Stimulated activated memory B cell treated with anti-CD40 and anti-IgM and Interleukin-4, amounts not matched to agents 10 μg/mL and 1 μg/mL and 100 μg/mL, for 72 hours (primary cell): ENCODE data around the gene TNIP3.

Experiments
- ATAC-seq: fragments of 150-1000 bp; cut with Tn5 transposase; 2 replicates; pipeline ENCODE4 v1.10.0; 2021
- H3K27ac Mint-ChIP-seq: one replicate; pipeline ENCODE4 v1.8.0; 2022; ENCODE audit warnings: mild to moderate bottlenecking, mixed read lengths
- H3K27me3 Mint-ChIP-seq: one replicate; pipeline ENCODE4 v1.8.0; 2022; ENCODE audit warnings: mixed read lengths
- H3K36me3 Mint-ChIP-seq: one replicate; pipeline ENCODE4 v1.8.0; 2022; ENCODE audit warnings: mixed read lengths
- H3K4me1 Mint-ChIP-seq: one replicate; pipeline ENCODE4 v1.8.0; 2022; ENCODE audit warnings: mixed read lengths
- H3K4me3 Mint-ChIP-seq: one replicate; pipeline ENCODE4 v1.8.0; 2022; ENCODE audit warnings: mild to moderate bottlenecking, moderate library complexity, mixed read lengths
- H3K9me3 Mint-ChIP-seq: one replicate; pipeline ENCODE4 v1.8.0; 2022; ENCODE audit warnings: mixed read lengths

The TNIP3 gene

GRCh38 chr4:121155893-121156292, 8.2 kb downstream of the TNIP3 start:
- no peak for ATAC-seq
- no peak overlapping the region for H3K27ac Mint-ChIP-seq
- H3K9me3 Mint-ChIP-seq, result no peaks in the 10 kb centered on the region
- no peaks in the 10 kb centered on the region for H3K36me3 Mint-ChIP-seq
- H3K27me3 Mint-ChIP-seq, result peaks cover 14% of the 10 kb centered on the region
- peaks cover 8% of the 10 kb centered on the region for H3K4me1 Mint-ChIP-seq
- H3K4me3 Mint-ChIP-seq, result no peak overlapping the region

GRCh38 chr4:121154103-121154515, 10.0 kb downstream of the TNIP3 start:
- Mint-ChIP-seq H3K4me3 (no peak overlapping the region), H3K4me1 (peaks cover 8% of the 10 kb centered on the region), H3K9me3 (no peaks in the 10 kb centered on the region), H3K27ac (no peak overlapping the region), H3K27me3 (peaks cover 14% of the 10 kb centered on the region), H3K36me3 (no peaks in the 10 kb centered on the region)
- ATAC-seq, result no peak

- H3K9me3 Mint-ChIP-seq, result no peaks in the 10 kb centered on the region
- H3K36me3 Mint-ChIP-seq, result no peaks in the 10 kb centered on the region
- H3K4me3 Mint-ChIP-seq, result no peak overlapping the region
- no peak overlapping the region for H3K27ac Mint-ChIP-seq
- peaks cover 5% of the 10 kb centered on the region for H3K27me3 Mint-ChIP-seq
- ATAC-seq, result no peak
- peaks cover 1% of the 10 kb centered on the region for H3K4me1 Mint-ChIP-seq
Observed at GRCh38 chr4:121151942-121152341, 12.2 kb downstream of the TNIP3 start.

DNA sequence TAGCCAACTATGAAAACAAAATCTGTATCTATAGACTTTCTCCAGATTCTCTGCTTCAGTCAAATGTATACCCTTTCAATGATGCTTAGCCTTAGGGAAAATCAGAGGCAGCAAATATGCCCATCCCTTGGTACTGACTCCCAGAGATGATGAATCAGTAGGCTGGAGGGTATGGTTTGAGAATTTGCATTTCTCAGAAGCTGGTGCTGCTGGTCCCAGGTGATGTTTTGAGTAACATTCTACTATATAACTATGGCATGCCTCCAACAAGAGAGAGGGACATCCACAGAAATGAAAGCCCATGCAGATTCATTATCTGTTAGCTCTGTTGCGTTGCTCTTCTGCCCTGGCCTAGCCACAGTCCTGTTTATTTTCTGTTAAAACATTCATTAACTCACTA, 13.6 kb downstream of the TNIP3 start:
- Mint-ChIP-seq H3K9me3 (no peaks in the 10 kb centered on the region), H3K27ac (no peak overlapping the region), H3K4me3 (no peak overlapping the region), H3K36me3 (no peaks in the 10 kb centered on the region), H3K27me3 (no peaks in the 10 kb centered on the region), H3K4me1 (no peaks in the 10 kb centered on the region)
- peak; percentile 22 for ATAC-seq

- Mint-ChIP-seq H3K4me3 (no peak overlapping the region), H3K4me1 (no peaks in the 10 kb centered on the region), H3K27ac (no peak overlapping the region)
Observed at GRCh38 chr4:121150003-121150402, 14.1 kb downstream of the TNIP3 start.

GRCh38 chr4:121148621-121149020, 15.5 kb downstream of the TNIP3 start:
- H3K9me3 Mint-ChIP-seq, result no peaks in the 10 kb centered on the region
- no peaks in the 10 kb centered on the region for H3K36me3 Mint-ChIP-seq
- H3K27me3 Mint-ChIP-seq, result no peaks in the 10 kb centered on the region
- ATAC-seq, result no peak
- H3K4me3 Mint-ChIP-seq, result no peak overlapping the region
- H3K27ac Mint-ChIP-seq, result no peak overlapping the region
- no peaks in the 10 kb centered on the region for H3K4me1 Mint-ChIP-seq

More at GRCh38 chr4:121150003-121150402, 14.1 kb downstream of the TNIP3 start:
- Mint-ChIP-seq H3K9me3 (no peaks in the 10 kb centered on the region), H3K27me3 (no peaks in the 10 kb centered on the region), H3K36me3 (no peaks in the 10 kb centered on the region)
- no peak for ATAC-seq

GRCh38 chr4:121148000-121148399, 16.1 kb downstream of the TNIP3 start:
- Mint-ChIP-seq H3K9me3 (no peaks in the 10 kb centered on the region), H3K27ac (no peak overlapping the region)
- ATAC-seq, result no peak

DNA sequence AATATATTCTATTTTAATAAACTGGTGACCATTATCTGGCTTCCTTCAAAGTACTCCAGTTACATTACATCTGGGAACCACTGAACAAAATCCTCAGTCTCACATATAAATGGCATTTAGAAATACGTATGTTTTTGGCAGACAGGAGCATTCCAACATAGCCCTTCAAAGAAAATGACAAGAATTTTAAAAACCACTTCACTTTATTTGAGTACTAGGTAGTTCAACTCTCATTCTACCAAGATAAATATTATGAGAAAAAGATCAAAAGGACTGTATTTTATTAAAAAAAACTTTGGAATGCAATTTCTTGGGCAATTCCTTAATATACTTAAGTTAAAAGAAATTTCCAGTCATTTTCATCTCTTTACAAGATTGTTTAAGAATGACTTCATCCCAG, 17.6 kb downstream of the TNIP3 start:
- no peaks in the 10 kb centered on the region for H3K36me3 Mint-ChIP-seq
- no peak overlapping the region for H3K27ac Mint-ChIP-seq
- no peaks in the 10 kb centered on the region for H3K4me1 Mint-ChIP-seq
- no peak overlapping the region for H3K4me3 Mint-ChIP-seq
- ATAC-seq, result no peak
- no peaks in the 10 kb centered on the region for H3K9me3 Mint-ChIP-seq
- no peaks in the 10 kb centered on the region for H3K27me3 Mint-ChIP-seq

More at GRCh38 chr4:121148000-121148399, 16.1 kb downstream of the TNIP3 start:
- no peaks in the 10 kb centered on the region for H3K36me3 Mint-ChIP-seq
- H3K27me3 Mint-ChIP-seq, result no peaks in the 10 kb centered on the region
- H3K4me1 Mint-ChIP-seq, result no peaks in the 10 kb centered on the region
- no peak overlapping the region for H3K4me3 Mint-ChIP-seq

GRCh38 chr4:121145430-121145829, 18.7 kb downstream of the TNIP3 start:
- Mint-ChIP-seq H3K27ac (no peak overlapping the region), H3K27me3 (no peaks in the 10 kb centered on the region), H3K4me3 (no peak overlapping the region), H3K9me3 (no peaks in the 10 kb centered on the region), H3K36me3 (no peaks in the 10 kb centered on the region), H3K4me1 (no peaks in the 10 kb centered on the region)
- ATAC-seq, result no peak

- Mint-ChIP-seq H3K27ac (no peak overlapping the region), H3K27me3 (no peaks in the 10 kb centered on the region), H3K9me3 (no peaks in the 10 kb centered on the region), H3K4me1 (no peaks in the 10 kb centered on the region), H3K4me3 (no peak overlapping the region), H3K36me3 (no peaks in the 10 kb centered on the region)
- no peak for ATAC-seq
Observed at GRCh38 chr4:121144021-121144420, 20.1 kb downstream of the TNIP3 start.

GRCh38 chr4:121143131-121143530, 21.0 kb downstream of the TNIP3 start:
- no peak overlapping the region for H3K27ac Mint-ChIP-seq
- no peak for ATAC-seq
- H3K27me3 Mint-ChIP-seq, result no peaks in the 10 kb centered on the region
- H3K4me3 Mint-ChIP-seq, result no peak overlapping the region
- H3K36me3 Mint-ChIP-seq, result no peaks in the 10 kb centered on the region
- no peaks in the 10 kb centered on the region for H3K9me3 Mint-ChIP-seq
- H3K4me1 Mint-ChIP-seq, result peaks cover 6% of the 10 kb centered on the region

- Mint-ChIP-seq H3K4me1 (peaks cover 6% of the 10 kb centered on the region), H3K9me3 (no peaks in the 10 kb centered on the region), H3K36me3 (no peaks in the 10 kb centered on the region), H3K27ac (no peak overlapping the region), H3K27me3 (no peaks in the 10 kb centered on the region), H3K4me3 (no peak overlapping the region)
- no peak for ATAC-seq
Observed at GRCh38 chr4:121140716-121141460, 23.2 kb downstream of the TNIP3 start.

DNA sequence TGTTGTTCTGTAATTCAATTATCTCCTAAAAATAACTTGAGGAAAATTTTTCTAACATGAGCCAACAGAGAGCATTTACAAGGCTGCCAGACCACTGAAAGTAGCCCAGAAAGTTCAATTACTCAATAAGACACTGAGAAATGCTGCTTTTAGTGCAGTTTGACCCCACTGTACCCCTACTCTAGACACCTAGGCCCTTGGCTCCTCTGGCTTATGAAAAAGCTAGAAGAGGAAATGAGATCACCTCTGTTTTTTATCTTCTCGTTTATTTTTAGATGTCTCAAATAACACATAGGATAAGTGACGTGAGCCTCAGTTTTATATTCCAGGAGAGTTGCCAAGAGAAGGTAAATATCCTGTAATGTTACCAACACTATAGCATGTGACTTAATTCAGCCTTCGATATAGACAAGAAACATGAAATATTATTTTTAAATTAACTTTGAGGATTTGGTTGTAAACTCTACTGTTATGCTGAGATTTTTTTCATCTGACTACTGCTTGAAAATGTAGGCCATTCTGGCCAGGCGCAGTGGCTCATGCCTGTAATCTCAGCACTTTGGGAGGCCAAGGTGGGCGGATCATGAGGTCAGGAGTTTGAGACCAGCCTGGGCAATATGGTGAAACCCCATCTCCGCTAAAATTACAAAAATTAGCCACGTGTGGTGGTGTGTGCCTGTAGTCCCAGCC, 24.4 kb downstream of the TNIP3 start:
- Mint-ChIP-seq H3K4me1 (peaks cover 6% of the 10 kb centered on the region), H3K4me3 (no peak overlapping the region)

GRCh38 chr4:121138039-121138825, 25.9 kb downstream of the TNIP3 start:
- Mint-ChIP-seq H3K4me3 (no peak overlapping the region), H3K27me3 (no peaks in the 10 kb centered on the region), H3K4me1 (peaks cover 6% of the 10 kb centered on the region), H3K27ac (peak overlapping the region; percentile 37), H3K9me3 (no peaks in the 10 kb centered on the region), H3K36me3 (no peaks in the 10 kb centered on the region)
- ATAC-seq, result peak; percentile 68

More for the DNA sequence above, 24.4 kb downstream of the TNIP3 start:
- Mint-ChIP-seq H3K36me3 (no peaks in the 10 kb centered on the region), H3K27me3 (no peaks in the 10 kb centered on the region), H3K9me3 (no peaks in the 10 kb centered on the region), H3K27ac (no peak overlapping the region)
- peak; percentile 37 for ATAC-seq

- Mint-ChIP-seq H3K9me3 (peaks cover 3% of the 10 kb centered on the region), H3K36me3 (no peaks in the 10 kb centered on the region), H3K4me3 (no peak overlapping the region), H3K4me1 (no peaks in the 10 kb centered on the region), H3K27ac (no peak overlapping the region), H3K27me3 (no peaks in the 10 kb centered on the region)
- ATAC-seq, result no peak
Observed at GRCh38 chr4:121130326-121130660, 33.8 kb downstream of the TNIP3 start.
